ENCODE data around the gene DDX23. TPM values are rescaled to one million over a fixed set of nuclear protein-coding genes. Genes with fewer than 3 reads are reported as not detected.
A peak's percentile ranks its signal among the peaks of the same experiment; 100 is the strongest.
"Not testable (repeated sequence)": the region's sequence is repeated elsewhere in the genome, so short reads cannot be mapped to it uniquely, and the experiment has no call there.

Gene DDX23
- polyA plus RNA-seq, 4 donors, result 86.1 to 106 (median 102) TPM

DNA sequence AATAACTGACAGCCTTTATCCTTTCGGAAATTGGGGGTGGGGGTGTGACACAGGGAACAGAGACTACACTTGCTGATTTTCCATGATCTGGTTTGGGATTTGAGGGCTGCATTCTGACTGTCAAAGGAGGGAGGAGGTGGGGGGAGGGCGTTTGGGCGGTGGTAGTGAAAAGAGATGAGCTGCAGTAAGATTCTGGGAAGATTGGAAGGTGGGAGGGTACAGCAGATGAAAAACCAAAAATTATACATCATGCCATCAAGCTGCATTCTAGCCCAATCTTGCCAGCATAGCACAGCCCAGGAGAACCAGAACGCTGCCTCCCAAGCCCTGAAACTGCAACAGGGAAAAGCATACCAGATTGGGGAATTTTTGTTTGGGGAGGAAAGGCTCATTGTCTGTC lies 11.3 kb upstream of the DDX23 start:
- DNase-seq (ENCODE audit: low read depth in 4 of 4, low spot score in 3 of 4), result no peak

GRCh38 chr12:48862760-48863159 lies 10.8 kb upstream of the DDX23 start:
- DNase-seq (ENCODE audit: low read depth in 4 of 4, low spot score in 3 of 4), result no peak

DNA sequence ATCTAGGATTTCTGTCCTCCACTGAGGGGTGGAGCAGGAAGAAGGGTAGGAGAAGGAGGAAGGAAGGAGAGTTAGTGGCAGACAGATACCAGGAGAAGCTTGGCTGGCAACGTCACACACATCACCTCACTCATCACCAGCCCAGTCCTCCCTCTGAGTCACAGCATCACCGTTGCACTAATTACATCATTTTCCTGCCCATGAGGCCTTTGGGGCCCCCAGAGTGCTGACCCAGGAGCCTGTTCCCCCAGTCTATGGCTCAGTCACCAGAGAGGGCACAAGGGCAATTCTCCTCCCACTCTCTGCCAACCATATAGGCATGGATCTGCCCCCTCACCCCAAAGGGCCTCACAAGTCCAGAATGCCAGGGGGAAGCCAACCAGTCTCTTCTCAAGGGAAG lies 9.1 kb upstream of the DDX23 start:
- no peak for DNase-seq (ENCODE audit: low read depth in 4 of 4, low spot score in 3 of 4)

- DNase-seq (ENCODE audit: low read depth in 4 of 4, low spot score in 3 of 4), result not testable (repeated sequence)
Observed at GRCh38 chr12:48860236-48860635, 8.3 kb upstream of the DDX23 start.

DNA sequence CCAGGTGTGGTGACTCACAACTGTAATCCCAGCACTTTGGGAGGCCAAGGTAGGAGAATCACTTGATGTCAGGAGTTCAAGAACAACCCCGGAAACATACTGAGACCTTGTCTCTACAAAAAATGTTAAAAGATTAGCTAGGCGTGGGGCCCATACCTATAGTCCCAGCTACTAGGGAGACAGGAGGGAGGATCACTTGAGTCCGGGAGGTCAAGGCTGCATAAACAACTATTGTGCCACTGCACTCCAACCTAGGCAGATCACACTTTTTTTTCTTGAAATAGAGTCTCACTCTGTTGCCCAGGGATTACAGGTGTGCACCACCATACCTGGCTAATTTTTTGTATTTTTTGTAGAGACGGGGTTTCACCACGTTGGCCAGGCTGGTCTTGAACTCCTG lies 7.6 kb upstream of the DDX23 start:
- no peak for DNase-seq (ENCODE audit: low read depth in 4 of 4, low spot score in 3 of 4)

DNA sequence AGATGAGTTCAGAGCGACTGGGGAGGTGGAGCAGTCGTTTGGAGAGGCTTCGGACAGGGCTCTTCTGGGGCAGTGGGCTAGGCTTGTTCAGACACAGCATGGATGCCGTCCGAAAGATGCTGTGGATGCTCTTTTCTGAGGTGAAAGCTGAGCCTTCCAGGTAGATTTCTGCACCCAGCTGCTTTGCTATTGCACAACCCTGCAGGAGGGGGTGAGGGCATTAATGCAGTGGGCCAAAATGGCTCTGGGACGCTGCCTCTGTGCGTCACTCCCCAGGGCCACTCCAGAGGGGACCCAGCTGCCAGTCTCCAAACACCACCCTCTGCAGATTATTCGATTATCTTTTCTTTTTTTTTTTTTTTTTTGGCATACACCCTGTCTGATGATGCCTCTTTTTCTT lies 6.1 kb upstream of the DDX23 start:
- no peak for DNase-seq (ENCODE audit: low read depth in 4 of 4, low spot score in 3 of 4)

DNA sequence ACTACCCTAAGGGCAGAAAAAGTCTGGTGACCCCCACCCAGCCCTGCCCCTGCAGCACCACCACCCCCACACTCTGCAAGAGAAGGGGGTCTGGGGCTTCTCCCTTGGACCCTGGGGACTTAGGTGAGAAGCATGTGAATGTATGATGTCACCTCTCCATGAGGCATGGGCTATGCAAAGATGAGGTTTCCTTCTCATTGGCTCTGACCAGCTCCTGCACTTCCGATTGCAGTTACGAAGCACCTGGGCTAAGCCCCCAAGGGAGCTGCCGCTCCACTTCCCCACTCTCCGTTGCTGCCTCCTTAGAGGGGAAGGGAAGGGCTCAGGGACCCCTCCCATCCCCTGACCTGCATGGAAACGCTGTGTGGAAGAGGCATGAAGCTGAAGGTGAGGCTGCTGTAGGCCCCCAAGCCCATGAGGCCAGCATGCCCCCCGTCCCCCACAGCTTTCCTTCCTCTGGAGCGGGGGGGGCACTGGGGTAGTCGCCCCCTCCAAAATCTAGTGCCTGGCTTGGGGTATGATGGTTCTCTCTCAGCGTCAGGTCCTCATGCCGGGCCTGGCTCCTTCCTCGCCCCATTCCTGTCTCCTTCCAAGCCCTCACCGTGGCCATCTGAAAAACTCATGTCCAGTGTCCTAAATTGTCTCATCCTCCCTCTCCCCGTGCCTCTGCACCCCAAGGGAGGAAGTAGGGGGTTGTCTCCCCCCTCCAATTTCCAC lies 5.5 kb upstream of the DDX23 start:
- no peak for DNase-seq (ENCODE audit: low read depth in 4 of 4, low spot score in 3 of 4)

GRCh38 chr12:48856379-48856778 lies 4.4 kb upstream of the DDX23 start:
- DNase-seq (ENCODE audit: low read depth in 4 of 4, low spot score in 3 of 4), result no peak

GRCh38 chr12:48854932-48855331 lies 3.0 kb upstream of the DDX23 start:
- DNase-seq (ENCODE audit: low read depth in 4 of 4, low spot score in 3 of 4), result not testable (repeated sequence)

GRCh38 chr12:48854488-48854887 lies 2.5 kb upstream of the DDX23 start:
- DNase-seq (ENCODE audit: low read depth in 4 of 4, low spot score in 3 of 4), result no peak

- peak; percentile 78 to 89 (median 85) for DNase-seq (ENCODE audit: low read depth in 4 of 4, low spot score in 3 of 4)
Observed at GRCh38 chr12:48852734-48853688, 1.0 kb upstream of the DDX23 start.

GRCh38 chr12:48842021-48842420 lies 9.9 kb downstream of the DDX23 start:
- DNase-seq (ENCODE audit: low read depth in 4 of 4, low spot score in 3 of 4), result not testable (repeated sequence)

DNA sequence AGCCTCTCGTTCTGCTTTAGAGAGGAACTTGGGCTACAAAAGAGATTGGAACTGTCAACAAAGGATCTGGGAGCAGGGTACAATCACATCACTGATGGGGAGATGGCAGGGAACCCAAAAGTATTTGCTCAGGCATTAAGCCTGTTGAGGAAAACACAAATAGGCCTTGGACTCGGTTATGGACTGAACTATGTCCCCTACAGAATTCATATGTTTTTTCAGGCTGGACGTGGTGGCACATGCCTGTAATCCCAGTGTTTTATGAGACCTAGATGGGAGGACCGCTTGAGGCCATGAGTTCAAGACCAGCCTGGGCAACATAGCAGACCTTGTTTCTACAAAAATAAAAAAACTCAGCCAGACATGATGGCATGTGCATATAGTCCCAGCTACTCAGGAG lies 13.9 kb downstream of the DDX23 start:
- DNase-seq (ENCODE audit: low read depth in 4 of 4, low spot score in 3 of 4), result no peak

- DNase-seq (ENCODE audit: low read depth in 4 of 4, low spot score in 3 of 4), result no peak
Observed at GRCh38 chr12:48832321-48833060, 19.5 kb downstream of the DDX23 start.

GRCh38 chr12:48831257-48831656 lies 20.7 kb downstream of the DDX23 start:
- no peak for DNase-seq (ENCODE audit: low read depth in 4 of 4, low spot score in 3 of 4)

DNA sequence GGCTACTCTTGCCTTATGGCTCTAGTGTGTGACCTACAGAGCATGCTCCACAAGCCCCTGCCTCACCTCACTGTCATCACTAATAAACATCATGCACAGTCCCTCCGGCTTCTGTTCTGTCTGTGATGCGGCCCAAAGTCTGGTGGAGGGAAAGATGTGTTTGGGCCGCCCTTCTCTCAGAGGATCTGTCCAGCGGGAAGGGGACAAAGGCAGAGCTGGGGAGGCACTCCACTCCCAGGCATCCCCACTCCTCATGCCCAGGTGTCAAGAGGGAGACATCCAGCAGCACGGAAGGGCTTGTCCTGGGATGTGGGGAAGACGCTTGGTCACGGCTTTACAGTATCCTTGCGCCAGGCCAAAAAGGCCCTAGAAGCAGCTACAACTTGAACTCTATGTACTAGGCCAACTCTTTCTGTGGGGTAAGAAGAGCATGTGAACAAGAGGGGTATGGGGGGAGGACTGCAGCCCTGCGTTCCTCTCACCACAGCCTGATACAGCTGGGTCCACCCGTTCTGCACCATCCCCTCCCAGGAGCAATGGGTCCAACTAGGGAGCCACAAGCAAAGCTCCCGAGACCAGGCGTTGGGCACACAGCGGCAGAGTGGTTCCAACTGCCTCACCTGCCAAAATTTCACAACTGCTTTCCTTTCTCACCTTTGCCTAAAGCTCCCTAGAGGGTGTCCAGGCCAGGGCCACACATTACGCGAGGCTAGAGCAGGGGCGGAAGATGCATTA lies 23.0 kb downstream of the DDX23 start:
- DNase-seq (ENCODE audit: low read depth in 4 of 4, low spot score in 3 of 4), result no peak

DNA sequence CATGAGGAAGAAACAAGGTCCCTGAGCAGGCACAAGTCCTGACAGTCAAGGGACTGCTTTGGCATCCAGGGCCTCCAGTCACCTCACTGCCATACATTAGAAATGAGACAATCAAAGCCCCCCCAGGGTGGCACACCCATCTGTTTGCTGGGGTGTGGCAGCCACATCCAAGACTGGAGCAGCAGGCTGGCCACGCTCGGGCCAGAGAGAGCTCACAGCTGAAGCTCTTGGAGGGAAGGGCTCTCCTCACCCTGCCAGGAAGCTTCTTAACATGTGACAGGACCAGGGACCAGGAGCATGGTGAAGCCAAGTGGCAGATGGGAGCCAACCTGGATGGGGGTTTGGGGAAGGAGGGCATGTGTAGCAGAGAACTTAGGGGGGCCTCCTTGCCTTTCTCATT lies 23.7 kb downstream of the DDX23 start:
- DNase-seq (ENCODE audit: low read depth in 4 of 4, low spot score in 3 of 4), result no peak

GRCh38 chr12:48827513-48828096 lies 24.4 kb downstream of the DDX23 start:
- DNase-seq (ENCODE audit: low read depth in 4 of 4, low spot score in 3 of 4), result no peak

DNA sequence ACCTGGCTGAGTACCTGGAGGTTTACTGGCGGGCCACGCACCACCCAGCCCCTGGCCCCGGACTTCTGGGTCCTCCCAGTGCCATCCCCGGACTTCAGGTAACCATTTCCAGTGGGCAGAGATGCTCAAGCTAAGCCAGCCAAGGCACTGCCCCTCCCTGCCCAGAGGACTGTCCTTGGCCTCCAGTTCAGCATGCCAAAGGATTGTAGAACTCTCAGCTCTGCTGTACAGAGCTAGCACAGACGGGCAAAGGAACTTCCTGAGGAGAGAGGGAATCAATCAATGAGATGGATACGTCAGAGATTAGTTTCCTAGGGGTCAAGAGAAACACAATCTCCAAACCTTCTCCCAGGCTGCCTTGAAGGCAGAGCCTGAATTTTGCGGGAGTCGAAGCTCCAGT lies 24.9 kb downstream of the DDX23 start:
- DNase-seq (ENCODE audit: low read depth in 4 of 4, low spot score in 3 of 4), result no peak

DNA sequence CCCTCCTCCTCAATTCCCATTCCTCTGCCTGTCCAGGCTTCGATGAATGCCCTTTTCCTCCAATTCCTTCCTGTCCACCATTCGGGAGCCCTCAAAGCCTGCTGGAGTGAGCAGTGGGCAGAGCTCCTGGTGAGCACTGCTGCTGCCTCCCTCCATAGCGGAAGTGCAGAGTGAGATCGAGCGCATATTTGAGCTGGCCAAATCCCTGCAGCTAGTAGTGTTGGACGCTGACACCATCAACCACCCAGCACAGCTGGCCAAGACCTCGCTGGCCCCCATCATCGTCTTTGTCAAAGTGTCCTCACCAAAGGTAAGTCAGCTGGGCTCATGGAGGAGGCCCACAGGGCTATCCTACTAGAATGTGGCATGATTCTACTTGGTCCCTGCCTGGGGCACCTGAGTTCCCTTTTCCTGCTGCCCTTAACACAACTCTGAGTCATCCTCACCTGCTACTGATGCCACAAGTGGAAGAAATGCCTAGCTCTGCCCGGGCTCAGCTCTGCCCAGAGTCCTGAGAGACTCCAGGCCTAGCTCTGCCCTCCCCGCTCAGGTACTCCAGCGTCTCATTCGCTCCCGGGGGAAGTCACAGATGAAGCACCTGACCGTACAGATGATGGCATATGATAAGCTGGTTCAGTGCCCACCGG lies 25.6 kb downstream of the DDX23 start:
- no peak for DNase-seq (ENCODE audit: low read depth in 4 of 4, low spot score in 3 of 4)
